Activated T-cell treated with anti-CD3 and anti-CD28 coated beads, Interleukin-2, amount 50 U/mL, for 72 hours (primary cell): Measurements from ENCODE around the gene TUBB1. TPM values are rescaled to one million over a fixed set of nuclear protein-coding genes. Genes with fewer than 3 reads are reported as not detected.
A peak's percentile ranks its signal among the peaks of the same experiment; 100 is the strongest.
"Not testable (repeated sequence)": the region's sequence is repeated elsewhere in the genome, so short reads cannot be mapped to it uniquely, and the experiment has no call there.

ENCODE experiments used
- ATAC-seq, 2 donors: fragments of 150-1000 bp; cut with Tn5 transposase; replicated peaks in 1 of 2; 2 replicates each; pipeline ENCODE4 v1.10.0; 2021; ENCODE audit warnings: moderate library complexity in 2 of 2, mild to moderate bottlenecking in 1 of 2
- DNase-seq, 2 donors: peaks; one replicate each; pipeline ENCODE4 v3.0.0; 2021 to 2022; ENCODE audit warnings: mixed read lengths in 1 of 2
- H3K27ac Mint-ChIP-seq: one replicate; pipeline ENCODE4 v1.8.0; 2022; ENCODE audit warnings: mild to moderate bottlenecking, moderate library complexity, mixed read lengths
- H3K27me3 Mint-ChIP-seq: one replicate; pipeline ENCODE4 v1.8.0; 2022; ENCODE audit warnings: low read depth, mixed read lengths
- H3K36me3 Mint-ChIP-seq, 2 donors: one replicate each; pipeline ENCODE4 v1.8.0; 2022; ENCODE audit warnings: mixed read lengths in 2 of 2, mild to moderate bottlenecking in 1 of 2; ENCODE audit not compliant: insufficient read depth in 2 of 2
- H3K4me1 Mint-ChIP-seq: one replicate; pipeline ENCODE4 v1.8.0; 2022; ENCODE audit warnings: low read depth, mixed read lengths
- H3K4me3 Mint-ChIP-seq, 2 donors: one replicate each; pipeline ENCODE4 v1.8.0; 2022; ENCODE audit warnings: mild to moderate bottlenecking in 2 of 2, mixed read lengths in 2 of 2, moderate library complexity in 2 of 2
- H3K9me3 Mint-ChIP-seq, 2 donors: one replicate each; pipeline ENCODE4 v1.8.0; 2022; ENCODE audit warnings: mixed read lengths in 2 of 2
- total RNA-seq, 2 donors: library from RNA; stranded (reverse); gene quantifications; one replicate each; pipeline ENCODE4 v1.2.3, GENCODE V29; 2022

TUBB1 gene
- total RNA-seq, 2 donors from 2014 or later = not detected

- DNase-seq, H3K27me3 Mint-ChIP-seq, H3K36me3 Mint-ChIP-seq, H3K4me3 Mint-ChIP-seq, H3K9me3 Mint-ChIP-seq, H3K27ac Mint-ChIP-seq, ATAC-seq: not testable (repeated sequence)
- H3K4me1 Mint-ChIP-seq = peaks cover 41% of the 10 kb centered on the region
Observed at GRCh38 chr20:59011874-59012157, 7.4 kb upstream of the TUBB1 start.

GRCh38 chr20:59013031-59013951, 5.9 kb upstream of the TUBB1 start:
- DNase-seq (no peak), ATAC-seq (no peak)
- H3K4me3 Mint-ChIP-seq = peak overlapping the region in 1 of 2 donors; percentile 11
- no peak overlapping the region for H3K27ac Mint-ChIP-seq
- H3K27me3 Mint-ChIP-seq = no peaks in the 10 kb centered on the region
- no peaks in the 10 kb centered on the region for H3K36me3 Mint-ChIP-seq
- peaks cover 44% of the 10 kb centered on the region for H3K4me1 Mint-ChIP-seq
- H3K9me3 Mint-ChIP-seq = no peaks in the 10 kb centered on the region

GRCh38 chr20:59013959-59014608, 5.1 kb upstream of the TUBB1 start:
- DNase-seq (no peak), ATAC-seq (peak; percentile 50 to 58)
- Mint-ChIP-seq H3K36me3 (no peaks in the 10 kb centered on the region), H3K4me3 (peak overlapping the region; percentile 46 to 53), H3K4me1 (peaks cover 44% of the 10 kb centered on the region), H3K27me3 (no peaks in the 10 kb centered on the region), H3K27ac (peak overlapping the region; percentile 68), H3K9me3 (no peaks in the 10 kb centered on the region)

- Mint-ChIP-seq H3K27me3 (no peaks in the 10 kb centered on the region), H3K4me1 (peaks cover 44% of the 10 kb centered on the region), H3K27ac (no peak overlapping the region), H3K36me3 (no peaks in the 10 kb centered on the region), H3K4me3 (peak overlapping the region; percentile 46 to 53), H3K9me3 (no peaks in the 10 kb centered on the region)
- DNase-seq = no peak
- ATAC-seq = no peak
Observed at GRCh38 chr20:59014680-59015389, 4.4 kb upstream of the TUBB1 start.

GRCh38 chr20:59015411-59015810, 3.8 kb upstream of the TUBB1 start:
- H3K9me3 Mint-ChIP-seq = no peaks in the 10 kb centered on the region
- no peaks in the 10 kb centered on the region for H3K36me3 Mint-ChIP-seq
- ATAC-seq (no peak), DNase-seq (no peak)
- no peak overlapping the region for H3K4me3 Mint-ChIP-seq
- H3K27ac Mint-ChIP-seq = no peak overlapping the region
- H3K4me1 Mint-ChIP-seq = peaks cover 44% of the 10 kb centered on the region
- no peaks in the 10 kb centered on the region for H3K27me3 Mint-ChIP-seq

GRCh38 chr20:59015812-59016711, 3.2 kb upstream of the TUBB1 start:
- no peak for DNase-seq

DNA sequence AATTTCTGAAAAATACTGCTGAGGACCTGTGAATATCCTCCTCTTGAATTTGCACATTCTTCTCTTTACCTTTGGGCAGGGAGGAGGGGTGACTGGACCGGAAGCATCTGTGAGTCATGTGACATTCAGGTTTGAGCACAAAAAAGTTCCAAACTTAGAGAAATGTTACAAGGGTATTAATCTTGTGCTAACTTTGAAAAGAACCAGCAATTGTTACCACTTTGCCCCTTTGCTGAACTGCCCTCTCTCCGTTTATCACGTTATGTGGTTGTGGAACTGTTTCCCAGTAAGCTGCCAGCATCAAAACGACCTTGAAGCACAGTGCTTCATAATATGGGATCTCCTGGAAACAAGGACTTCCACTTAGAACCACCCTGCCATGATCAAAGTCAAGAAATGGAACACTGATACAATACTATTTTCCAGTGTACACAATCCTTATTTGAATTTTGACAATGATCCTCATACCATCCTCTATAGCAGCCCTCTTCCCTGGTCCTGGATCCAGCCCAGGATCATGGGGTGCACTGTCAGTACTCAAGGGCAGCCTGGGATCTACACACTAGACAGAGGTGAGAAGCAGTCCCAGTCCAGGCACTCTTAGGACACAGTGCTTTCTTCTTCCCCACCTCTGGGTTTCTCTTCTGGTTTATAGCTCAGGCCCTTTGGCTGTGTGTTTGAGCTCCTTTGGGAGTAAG, 2.3 kb upstream of the TUBB1 start:
- DNase-seq = peak; percentile 29 to 33
- Mint-ChIP-seq H3K4me3 (peak overlapping the region; percentile 18 to 23), H3K27me3 (no peaks in the 10 kb centered on the region), H3K27ac (peak overlapping the region; percentile 7), H3K9me3 (no peaks in the 10 kb centered on the region), H3K4me1 (peaks cover 45% of the 10 kb centered on the region), H3K36me3 (no peaks in the 10 kb centered on the region)
- peak; percentile 60 to 66 for ATAC-seq

More at GRCh38 chr20:59015812-59016711, 3.2 kb upstream of the TUBB1 start:
- Mint-ChIP-seq H3K36me3 (no peaks in the 10 kb centered on the region), H3K4me1 (peaks cover 46% of the 10 kb centered on the region), H3K4me3 (peak overlapping the region in 1 of 2 donors; percentile 20), H3K27ac (peak overlapping the region; percentile 7), H3K9me3 (no peaks in the 10 kb centered on the region), H3K27me3 (no peaks in the 10 kb centered on the region)
- ATAC-seq = no peak

GRCh38 chr20:59017493-59018231, 1.6 kb upstream of the TUBB1 start:
- Mint-ChIP-seq H3K4me3 (no peak overlapping the region), H3K27me3 (no peaks in the 10 kb centered on the region), H3K4me1 (peaks cover 50% of the 10 kb centered on the region), H3K9me3 (no peaks in the 10 kb centered on the region), H3K27ac (no peak overlapping the region), H3K36me3 (peaks cover 0 to 5% of the 10 kb centered on the region in 2 donors)
- ATAC-seq (no peak), DNase-seq (no peak)

DNA sequence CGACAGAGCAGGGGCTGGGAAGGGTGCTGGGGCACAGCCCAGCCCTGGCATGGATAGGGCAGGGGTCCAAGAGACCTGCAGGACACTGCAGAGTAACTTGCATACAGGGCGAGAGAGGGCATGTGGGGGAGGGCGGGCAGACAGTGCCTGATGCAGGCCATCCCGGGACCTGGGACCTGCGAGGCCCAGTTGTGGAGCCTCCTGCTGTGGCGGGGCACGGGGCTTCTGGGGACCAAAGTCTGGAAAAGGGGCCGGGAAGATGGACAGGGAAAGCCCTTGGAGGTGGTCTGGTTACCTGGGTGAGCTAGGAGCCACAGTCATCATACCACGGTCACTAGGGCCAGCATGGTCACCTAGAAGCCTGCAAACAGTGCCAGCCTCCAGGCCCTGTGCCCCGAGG, 412 bp upstream of the TUBB1 start:
- H3K27ac Mint-ChIP-seq = no peak overlapping the region
- no peaks in the 10 kb centered on the region for H3K9me3 Mint-ChIP-seq
- H3K4me1 Mint-ChIP-seq = peaks cover 42% of the 10 kb centered on the region
- no peak overlapping the region for H3K4me3 Mint-ChIP-seq
- DNase-seq (no peak), ATAC-seq (no peak)
- peaks cover 0 to 6% of the 10 kb centered on the region in 2 donors for H3K36me3 Mint-ChIP-seq
- H3K27me3 Mint-ChIP-seq = no peaks in the 10 kb centered on the region

- no peak for DNase-seq
- H3K27ac Mint-ChIP-seq = no peak overlapping the region
- H3K9me3 Mint-ChIP-seq = no peaks in the 10 kb centered on the region
- no peak overlapping the region for H3K4me3 Mint-ChIP-seq
- peaks cover 0 to 13% of the 10 kb centered on the region in 2 donors for H3K36me3 Mint-ChIP-seq
- no peaks in the 10 kb centered on the region for H3K27me3 Mint-ChIP-seq
- no peak for ATAC-seq
- peaks cover 29% of the 10 kb centered on the region for H3K4me1 Mint-ChIP-seq
Observed at GRCh38 chr20:59020938-59021551, 1.8 kb downstream of the TUBB1 start.

GRCh38 chr20:59022754-59023153, 3.5 kb downstream of the TUBB1 start:
- Mint-ChIP-seq H3K4me1 (peaks cover 31% of the 10 kb centered on the region), H3K27ac (no peak overlapping the region), H3K36me3 (peaks cover 2 to 23% of the 10 kb centered on the region in 2 donors), H3K27me3 (no peaks in the 10 kb centered on the region), H3K9me3 (no peaks in the 10 kb centered on the region), H3K4me3 (no peak overlapping the region)
- ATAC-seq (no peak), DNase-seq (no peak)
